ENCODE measurements around the gene CAPG.

DNA sequence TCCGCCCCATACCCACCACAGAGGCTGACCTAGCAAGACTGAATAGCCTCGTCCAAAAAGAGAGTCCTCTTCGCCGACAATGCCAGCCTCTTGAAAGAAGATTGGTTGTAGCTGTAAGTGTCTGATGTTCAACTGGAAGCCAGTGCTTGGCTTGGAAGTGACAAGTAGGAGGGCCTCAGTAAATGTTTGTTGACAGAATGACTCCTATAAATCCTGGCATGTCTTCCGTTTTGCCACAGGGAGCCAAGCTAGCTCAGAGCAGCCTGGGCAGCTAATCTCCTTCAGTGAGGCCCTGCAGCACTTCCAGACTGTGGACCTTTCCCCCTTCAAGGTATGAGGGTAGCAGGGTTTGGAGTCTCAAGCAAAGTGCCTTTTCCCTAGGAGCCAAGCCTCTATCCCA lies 40.7 kb downstream of the CAPG start:
- TF ChIP-seq CTCF (IDR thresholded peaks at IDR 0.05; ENCODE audit: poor library complexity, severe bottlenecking): no peak
- TF ChIP-seq, protein P1, sequence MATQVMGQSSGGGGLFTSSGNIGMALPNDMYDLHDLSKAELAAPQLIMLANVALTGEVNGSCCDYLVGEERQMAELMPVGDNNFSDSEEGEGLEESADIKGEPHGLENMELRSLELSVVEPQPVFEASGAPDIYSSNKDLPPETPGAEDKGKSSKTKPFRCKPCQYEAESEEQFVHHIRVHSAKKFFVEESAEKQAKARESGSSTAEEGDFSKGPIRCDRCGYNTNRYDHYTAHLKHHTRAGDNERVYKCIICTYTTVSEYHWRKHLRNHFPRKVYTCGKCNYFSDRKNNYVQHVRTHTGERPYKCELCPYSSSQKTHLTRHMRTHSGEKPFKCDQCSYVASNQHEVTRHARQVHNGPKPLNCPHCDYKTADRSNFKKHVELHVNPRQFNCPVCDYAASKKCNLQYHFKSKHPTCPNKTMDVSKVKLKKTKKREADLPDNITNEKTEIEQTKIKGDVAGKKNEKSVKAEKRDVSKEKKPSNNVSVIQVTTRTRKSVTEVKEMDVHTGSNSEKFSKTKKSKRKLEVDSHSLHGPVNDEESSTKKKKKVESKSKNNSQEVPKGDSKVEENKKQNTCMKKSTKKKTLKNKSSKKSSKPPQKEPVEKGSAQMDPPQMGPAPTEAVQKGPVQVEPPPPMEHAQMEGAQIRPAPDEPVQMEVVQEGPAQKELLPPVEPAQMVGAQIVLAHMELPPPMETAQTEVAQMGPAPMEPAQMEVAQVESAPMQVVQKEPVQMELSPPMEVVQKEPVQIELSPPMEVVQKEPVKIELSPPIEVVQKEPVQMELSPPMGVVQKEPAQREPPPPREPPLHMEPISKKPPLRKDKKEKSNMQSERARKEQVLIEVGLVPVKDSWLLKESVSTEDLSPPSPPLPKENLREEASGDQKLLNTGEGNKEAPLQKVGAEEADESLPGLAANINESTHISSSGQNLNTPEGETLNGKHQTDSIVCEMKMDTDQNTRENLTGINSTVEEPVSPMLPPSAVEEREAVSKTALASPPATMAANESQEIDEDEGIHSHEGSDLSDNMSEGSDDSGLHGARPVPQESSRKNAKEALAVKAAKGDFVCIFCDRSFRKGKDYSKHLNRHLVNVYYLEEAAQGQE (IDR thresholded peaks at IDR 0.05; ENCODE audit: borderline replicate concordance): no peak
